Raji (cell line): ENCODE results near the gene KRT17.
A peak's percentile ranks its signal among the peaks of the same experiment; 100 is the strongest.

Source experiments
- POLR2A ChIP-seq: IDR thresholded peaks from 2 replicates; pipeline ENCODE4 v1.6.1; 2011; ENCODE audit warnings: low read depth, low read length, control low read depth; ENCODE audit not compliant: insufficient read depth

Gene KRT17

DNA sequence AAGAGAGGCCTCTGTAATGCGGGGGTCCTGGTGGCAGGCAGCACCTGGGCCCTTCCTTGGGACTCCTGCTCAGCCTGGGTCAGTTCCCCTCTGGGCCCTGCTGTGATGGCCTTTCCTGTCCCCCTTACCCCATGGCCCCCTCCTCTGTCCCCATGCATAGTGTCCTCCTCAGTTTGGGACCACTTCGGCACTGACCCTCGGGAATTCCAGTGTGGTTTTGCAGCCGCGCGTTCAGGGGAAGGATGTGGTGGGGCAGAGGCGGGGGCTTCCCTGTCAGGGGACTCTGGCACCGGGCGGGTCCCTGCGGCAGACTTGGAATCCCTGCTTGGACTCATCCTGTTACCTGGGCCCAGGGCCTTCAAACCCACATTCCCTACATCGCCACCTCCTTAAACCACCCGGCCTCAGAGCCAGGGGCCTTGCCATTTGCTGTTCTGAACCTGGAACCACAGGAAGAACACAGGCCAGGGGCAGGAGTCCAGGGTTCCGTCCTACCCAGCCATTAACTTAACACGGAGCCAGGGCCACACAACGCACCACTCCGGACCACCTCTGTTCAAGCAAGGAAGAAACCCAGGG, 32.9 kb upstream of the KRT17 start:
- TF ChIP-seq POLR2A = no peak

DNA sequence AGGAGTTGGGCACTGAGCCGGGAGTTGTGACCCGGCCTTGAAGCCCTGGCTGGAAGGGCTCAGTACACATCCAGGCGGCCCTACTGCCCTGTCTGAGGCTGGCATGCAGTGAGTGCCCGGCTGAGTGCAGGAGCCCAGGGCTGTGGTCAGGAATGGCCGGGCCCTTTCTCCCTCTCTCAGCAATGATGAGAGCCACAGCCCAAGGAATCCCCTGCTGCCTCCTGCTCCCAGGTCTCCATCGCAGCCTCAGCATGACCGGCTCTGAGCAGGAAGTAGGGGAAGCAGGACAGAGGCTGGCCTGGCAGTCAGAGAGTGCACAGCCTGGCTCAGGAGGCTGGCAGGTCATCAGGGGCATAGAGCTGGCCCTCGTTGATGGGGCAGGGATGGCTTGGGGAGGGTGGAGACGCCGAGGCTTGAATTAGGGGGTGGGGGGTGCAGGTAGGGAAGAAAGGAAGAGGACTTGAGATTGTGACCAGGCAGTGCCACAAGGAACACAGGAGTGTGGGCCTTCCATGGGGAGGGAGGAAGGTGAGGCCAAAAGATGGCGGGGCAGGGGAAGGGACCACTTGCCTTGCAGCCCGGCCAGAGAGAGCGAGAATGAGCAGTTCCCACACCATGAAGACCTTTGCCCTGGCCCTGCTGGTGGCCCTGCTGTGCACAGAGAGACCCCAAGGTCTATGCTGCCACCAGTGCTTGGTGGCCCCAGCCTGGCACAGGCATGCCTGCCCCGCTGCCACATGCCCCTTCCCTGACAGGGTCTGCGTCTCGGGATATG, 32.1 kb upstream of the KRT17 start:
- TF ChIP-seq POLR2A = no peak

DNA sequence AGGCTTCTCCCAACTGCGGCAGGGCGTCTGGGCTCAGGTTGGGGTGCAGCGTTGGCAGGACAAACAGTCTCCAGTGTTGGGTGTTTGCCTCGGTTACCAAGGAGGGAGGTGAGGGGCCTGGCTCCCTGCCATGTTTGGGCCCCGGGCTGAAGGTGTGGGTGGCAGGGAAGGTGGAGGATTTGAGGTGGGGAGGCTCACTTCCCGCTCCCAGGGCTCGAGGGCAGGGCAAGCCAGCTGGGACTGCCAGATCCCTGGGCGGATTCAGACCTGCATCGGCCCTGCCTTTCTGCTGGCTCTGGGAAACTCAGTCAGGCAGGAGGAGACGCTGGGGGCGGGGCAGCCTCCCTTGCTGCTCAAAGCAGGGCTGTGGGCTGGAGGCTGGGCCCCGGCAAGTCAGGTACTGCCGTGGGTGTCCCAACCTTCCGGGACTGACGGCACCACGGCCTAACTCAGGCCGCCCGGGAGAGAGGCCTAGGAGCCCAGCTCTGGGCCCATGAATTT, 31.3 kb upstream of the KRT17 start:
- no peak for TF ChIP-seq POLR2A

DNA sequence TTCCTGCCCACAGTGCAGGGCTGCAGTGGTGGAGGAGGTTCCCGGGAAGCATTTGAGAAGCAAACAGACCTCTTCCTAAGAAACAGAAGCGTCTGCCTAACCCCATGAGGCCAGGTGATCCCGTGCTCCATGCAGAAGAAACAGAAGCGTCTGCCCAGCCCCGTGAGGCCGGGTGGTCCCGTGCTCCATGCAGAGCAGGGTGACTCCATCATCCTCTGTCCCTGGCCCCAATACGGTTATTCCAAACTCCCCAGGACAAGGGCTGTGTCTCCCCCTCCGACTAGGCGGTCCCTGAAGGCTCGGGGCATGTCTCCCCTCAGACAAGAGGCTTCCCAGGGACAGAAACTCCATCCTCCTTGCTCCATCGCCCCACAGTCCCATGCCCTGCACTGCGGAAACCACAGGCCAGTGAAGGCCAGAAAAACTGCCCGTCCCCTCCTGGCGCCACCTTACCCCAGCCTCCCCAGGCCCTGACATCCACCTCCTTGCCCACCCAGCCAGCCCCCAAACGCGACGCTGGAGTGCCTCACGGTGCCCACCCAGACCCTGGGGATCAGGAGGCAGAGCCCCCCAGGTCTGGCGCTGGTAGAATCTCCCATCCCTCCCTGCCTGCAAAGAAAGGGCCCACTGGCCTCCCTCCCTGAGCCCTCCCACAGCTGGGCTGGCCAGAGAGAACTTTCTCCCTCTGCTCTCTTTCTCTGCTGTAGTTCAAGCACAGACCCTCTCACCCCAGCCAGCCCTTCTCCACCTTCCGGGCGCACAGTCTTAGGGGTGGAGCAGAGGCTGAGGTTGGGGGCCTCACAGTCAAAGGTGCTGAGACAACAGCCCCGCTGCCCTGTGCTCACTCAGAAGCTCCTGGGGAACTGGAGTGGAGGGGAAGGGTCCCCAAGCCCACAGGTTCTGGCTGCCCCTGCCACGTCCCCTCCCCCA, 30.6 kb upstream of the KRT17 start:
- no peak for TF ChIP-seq POLR2A

DNA sequence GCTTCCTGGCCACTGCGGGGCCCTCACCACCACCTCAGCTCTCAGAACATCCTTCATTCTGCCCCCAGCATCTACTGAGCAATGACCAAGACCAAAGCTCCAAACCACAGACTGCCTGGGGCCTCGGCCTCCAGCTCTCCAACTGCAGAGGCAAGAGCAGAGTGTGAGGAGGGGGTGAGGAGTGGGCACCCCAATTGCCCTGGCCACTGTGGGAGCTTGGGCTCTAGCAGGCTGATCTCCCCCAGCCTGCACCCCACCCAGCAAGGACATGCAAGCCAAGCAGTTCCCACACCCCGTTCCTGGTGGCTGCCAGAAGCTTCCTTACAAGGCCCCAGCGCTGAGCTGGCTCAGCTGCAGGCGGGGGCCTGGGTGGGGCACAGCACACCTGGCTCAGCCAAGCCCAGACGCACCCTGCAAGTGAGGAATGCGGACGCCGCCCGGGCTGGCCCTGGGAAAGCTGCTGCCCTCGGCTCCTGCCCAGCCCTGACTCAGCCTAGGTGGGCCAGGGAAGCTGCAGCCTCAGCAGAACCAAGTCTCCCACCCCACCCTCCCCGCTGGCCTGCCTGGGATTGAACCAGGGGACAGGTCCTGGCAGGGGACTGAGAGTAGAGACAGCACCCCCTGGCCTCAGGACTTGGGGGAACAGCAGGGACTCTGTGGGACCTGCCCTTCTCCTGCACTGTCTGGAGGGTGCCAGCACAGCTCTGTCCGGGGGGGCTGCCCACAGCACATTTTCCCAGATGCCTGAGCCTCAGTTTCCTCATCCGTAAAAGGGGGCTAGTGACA, 29.7 kb upstream of the KRT17 start:
- no peak for TF ChIP-seq POLR2A

DNA sequence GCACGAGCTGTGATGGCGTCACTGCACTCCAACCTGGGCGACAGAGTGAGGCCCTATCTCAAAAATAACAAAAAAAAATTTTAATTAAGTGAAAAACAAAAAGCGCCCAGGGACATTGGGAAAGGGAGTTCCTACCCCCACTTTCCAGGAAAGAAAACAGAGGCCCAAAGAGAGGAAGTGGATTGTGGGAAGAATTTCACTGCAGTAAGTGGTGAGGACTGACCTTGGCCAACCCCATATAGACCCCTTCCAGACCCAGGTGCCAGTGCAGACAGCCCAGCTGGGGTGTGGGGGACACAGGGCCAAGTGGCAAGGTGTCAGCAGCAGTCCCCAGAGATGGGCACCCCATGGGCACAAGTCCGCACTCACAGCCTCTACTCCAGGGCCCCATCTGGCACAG, 29.0 kb upstream of the KRT17 start:
- TF ChIP-seq POLR2A = no peak

DNA sequence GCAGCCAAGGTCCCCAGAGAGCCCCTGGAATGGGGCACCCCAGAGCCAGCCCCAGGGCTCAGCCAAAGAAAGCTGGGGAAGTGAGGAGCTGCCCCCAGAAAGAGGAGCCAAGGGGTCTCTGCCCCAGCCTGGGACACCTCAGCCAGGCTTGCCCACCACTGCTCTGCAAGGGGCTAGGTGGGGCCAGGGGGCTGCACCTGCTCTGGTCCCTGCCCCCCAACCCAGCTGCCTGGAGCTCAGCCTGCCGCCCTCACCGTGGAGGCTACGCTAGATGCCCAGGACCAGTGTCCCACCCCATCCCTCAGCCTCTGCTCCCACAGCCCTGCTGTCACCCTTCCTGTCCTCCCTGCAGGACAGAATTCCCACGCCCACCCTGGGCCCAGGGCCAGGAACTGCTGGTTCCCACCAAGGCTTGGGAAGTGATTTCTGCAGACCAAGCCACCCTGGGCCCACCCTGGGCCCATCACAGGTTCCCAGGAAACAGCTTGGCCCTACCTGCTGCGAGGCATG, 28.1 kb upstream of the KRT17 start:
- TF ChIP-seq POLR2A = no peak

DNA sequence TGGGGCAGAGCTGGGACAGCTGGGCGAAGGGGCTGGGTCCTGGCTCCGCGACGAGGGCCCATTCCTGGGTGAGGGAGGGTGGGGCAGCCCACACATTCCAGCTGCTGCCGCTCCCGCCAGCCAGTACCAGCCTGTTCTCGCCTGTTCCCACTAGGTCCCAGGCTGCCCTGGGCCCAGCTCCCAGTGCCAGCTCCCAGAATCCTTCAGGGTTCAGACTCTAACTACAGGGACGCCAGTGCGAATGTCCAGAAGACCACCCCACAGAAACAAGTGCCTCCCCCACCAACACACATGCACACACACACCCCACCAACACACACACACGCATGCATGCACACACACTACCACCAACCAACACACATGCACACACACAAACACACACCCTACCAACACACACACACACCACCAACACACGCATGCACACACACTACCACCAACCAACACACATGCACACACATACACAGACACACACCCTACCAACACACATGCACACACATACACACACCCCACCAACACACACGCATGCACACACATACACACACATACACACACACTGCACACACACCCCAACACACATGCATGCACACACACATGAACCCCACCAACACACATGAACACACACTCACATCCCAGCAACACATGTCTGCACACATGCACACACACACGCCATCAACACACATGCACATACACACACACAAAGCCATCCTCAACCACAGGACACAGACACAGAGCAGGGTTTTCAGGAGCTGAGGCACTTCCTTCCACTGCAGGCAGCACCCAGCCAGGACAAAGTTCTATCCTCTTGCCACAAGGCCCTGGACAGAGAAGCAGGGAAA, 27.5 kb upstream of the KRT17 start:
- no peak for TF ChIP-seq POLR2A

DNA sequence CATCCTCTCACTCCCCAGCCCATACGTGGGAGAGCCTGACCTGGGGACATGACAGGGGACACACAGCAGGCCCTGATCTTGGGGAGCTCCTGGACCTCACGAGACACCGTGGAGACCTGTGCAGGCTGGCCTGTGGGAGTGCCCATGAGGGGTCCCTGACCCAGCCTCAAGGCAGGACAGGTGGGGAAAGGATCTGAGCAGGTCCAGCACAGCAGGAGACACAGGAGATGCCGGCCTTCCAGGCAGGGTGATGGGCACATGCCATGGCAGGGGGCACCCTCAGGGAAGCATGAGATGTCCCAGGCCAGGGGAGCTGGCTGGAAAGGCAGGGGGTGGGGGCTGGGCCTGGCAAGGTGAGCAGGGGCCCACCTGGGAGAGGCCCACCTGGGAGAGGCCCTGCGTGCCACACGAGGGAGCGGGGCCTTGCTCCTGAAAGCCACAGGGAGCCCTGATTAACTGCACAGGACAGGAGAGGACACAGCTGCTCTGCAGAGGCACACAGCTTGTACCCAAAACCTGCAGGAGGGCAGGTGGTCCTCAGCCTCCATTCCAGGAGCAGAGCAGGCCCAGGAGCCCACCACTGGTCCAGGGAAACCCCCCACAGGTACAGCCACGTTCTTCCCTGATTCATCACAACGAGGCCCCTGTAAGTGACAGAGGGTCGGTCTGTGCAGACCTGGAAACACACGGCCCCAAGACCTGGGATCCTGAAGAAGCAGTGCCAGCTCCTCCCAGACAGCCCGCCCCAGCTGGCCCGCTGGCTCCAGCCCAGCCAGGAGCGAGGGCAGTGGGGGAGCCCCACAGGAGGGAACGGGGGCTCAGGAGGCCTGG, 26.6 kb upstream of the KRT17 start:
- no peak for TF ChIP-seq POLR2A

DNA sequence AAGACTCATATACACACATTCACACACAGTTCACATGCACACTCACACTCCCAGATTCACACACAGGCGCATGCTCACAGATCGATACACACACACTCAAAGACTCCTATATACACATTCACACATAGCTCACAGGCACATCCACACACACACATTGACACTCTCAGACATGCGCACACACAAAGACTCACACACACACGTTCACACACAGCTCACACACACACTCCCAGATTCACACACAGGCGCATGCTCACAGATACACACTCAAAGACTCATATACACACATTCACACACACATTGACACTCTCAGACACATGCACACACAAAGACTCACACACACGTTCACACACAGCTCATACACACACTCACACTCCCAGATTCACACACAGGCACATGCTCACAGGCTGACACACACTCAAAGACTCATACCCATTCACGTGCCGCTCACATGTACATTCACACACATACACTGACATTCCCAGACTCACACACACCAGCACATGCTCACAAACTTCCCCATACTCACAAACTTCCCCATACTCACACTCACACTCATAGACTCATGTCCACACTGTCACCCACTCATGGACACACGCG, 25.6 kb upstream of the KRT17 start:
- no peak for TF ChIP-seq POLR2A

DNA sequence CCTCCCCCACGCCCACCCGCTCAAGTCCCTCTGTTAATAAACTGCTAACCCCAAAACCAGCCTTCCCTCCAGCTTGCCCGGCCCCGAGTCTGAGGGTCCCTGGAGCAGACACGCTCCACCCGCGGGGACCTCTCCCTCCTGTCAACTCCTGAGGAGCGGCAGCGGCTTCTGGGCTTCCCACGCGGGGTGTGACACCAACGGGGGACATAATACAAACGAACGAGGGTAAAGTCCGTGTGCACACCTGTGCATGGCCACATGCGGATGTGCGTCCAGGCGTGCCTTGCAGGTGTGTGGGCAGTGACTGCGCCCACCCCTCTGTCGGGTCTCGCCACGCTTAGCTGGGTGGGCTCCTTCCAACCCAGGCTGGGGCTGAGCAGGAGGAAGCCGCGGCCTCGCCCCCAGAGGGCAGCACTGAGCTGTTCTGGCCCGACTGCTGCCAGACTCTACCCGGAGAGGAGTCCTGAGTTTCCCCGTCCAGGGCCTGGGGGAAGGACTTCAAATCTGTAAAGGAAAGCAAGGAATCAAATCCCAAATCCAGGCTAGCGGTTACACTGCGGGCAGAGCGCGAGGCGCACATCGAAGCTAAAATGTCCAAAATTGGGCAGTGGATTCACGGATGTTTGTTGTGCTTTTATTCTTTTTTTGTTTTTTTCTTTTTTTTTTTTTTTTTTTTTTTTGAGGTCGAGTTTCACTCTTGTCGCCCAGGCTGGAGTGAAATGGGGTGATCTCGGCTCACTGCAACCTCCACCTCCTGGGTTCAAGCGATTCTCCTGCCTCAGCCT, 24.2 kb upstream of the KRT17 start:
- TF ChIP-seq POLR2A = 0 out of 2 replicates have a peak, but pooled peaks have one; percentile 22

DNA sequence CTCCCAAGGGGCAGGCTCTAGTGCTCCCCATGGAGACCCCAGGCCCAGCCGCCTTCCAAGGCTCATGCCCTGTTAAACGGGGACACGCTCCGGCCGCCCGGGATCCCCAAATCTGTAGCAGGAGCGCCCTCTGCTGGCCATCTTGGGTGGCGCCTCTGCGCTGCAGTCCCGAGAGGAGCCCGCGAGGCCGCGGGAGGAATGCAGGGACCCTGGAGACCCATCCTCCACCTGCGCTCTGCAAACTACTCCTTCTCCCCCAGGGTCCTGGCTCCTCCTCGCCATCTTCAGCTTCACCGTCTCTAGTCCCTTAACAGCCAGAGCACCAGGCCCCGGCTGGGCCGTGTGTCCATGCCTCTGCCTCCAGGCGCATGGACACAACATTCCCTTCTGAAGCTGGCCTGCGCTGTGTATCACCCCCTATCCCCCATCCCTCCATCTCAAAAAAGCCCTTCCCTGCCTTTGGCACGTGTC, 23.6 kb upstream of the KRT17 start:
- no peak for TF ChIP-seq POLR2A
